ENCODE measurements around the gene PRDM15.

GRCh38 chr21:41759214-41759840, 119.8 kb downstream of the PRDM15 start:
- TF ChIP-seq, protein P1, sequence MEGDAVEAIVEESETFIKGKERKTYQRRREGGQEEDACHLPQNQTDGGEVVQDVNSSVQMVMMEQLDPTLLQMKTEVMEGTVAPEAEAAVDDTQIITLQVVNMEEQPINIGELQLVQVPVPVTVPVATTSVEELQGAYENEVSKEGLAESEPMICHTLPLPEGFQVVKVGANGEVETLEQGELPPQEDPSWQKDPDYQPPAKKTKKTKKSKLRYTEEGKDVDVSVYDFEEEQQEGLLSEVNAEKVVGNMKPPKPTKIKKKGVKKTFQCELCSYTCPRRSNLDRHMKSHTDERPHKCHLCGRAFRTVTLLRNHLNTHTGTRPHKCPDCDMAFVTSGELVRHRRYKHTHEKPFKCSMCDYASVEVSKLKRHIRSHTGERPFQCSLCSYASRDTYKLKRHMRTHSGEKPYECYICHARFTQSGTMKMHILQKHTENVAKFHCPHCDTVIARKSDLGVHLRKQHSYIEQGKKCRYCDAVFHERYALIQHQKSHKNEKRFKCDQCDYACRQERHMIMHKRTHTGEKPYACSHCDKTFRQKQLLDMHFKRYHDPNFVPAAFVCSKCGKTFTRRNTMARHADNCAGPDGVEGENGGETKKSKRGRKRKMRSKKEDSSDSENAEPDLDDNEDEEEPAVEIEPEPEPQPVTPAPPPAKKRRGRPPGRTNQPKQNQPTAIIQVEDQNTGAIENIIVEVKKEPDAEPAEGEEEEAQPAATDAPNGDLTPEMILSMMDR (IDR thresholded peaks at IDR 0.05), result no peak
- no peak for TF ChIP-seq POLR2A (IDR thresholded peaks at IDR 0.05)

Measured in esophagus squamous epithelium (tissue), 4 donors.